BLaER1 (cell line): ENCODE results near the gene FLNB.

Source experiments
- H3K27ac ChIP-seq: shearing (Covaris generic); formaldehyde crosslinking; 2 replicates; pipeline ENCODE4 v1.8.1; 2022
- H3K27me3 ChIP-seq: shearing (Covaris generic); formaldehyde crosslinking; 2 replicates; pipeline ENCODE4 v1.8.1; 2022
- H3K36me3 ChIP-seq: shearing (Covaris generic); formaldehyde crosslinking; 2 replicates; pipeline ENCODE4 v1.8.1; 2022
- H3K4me1 ChIP-seq: shearing (Covaris generic); formaldehyde crosslinking; 2 replicates; pipeline ENCODE4 v1.8.1; 2022
- H3K4me2 ChIP-seq: shearing (Covaris generic); formaldehyde crosslinking; 2 replicates; pipeline ENCODE4 v1.8.1; 2022
- H3K4me3 ChIP-seq: shearing (Covaris generic); formaldehyde crosslinking; 2 replicates; pipeline ENCODE4 v1.8.1; 2022
- H3K9ac ChIP-seq: shearing (Covaris generic); formaldehyde crosslinking; 2 replicates; pipeline ENCODE4 v1.8.1; 2022
- H3K9me3 ChIP-seq: shearing (Covaris generic); formaldehyde crosslinking; 2 replicates; pipeline ENCODE4 v1.8.1; 2022
- H4K20me1 ChIP-seq: shearing (Covaris generic); formaldehyde crosslinking; 2 replicates; pipeline ENCODE4 v1.8.1; 2022
- Cebpa-rat ChIP-seq: shearing (Covaris generic); IDR thresholded peaks from 2 replicates; pipeline ENCODE4 v1.8.1; 2022

FLNB gene, protein sequence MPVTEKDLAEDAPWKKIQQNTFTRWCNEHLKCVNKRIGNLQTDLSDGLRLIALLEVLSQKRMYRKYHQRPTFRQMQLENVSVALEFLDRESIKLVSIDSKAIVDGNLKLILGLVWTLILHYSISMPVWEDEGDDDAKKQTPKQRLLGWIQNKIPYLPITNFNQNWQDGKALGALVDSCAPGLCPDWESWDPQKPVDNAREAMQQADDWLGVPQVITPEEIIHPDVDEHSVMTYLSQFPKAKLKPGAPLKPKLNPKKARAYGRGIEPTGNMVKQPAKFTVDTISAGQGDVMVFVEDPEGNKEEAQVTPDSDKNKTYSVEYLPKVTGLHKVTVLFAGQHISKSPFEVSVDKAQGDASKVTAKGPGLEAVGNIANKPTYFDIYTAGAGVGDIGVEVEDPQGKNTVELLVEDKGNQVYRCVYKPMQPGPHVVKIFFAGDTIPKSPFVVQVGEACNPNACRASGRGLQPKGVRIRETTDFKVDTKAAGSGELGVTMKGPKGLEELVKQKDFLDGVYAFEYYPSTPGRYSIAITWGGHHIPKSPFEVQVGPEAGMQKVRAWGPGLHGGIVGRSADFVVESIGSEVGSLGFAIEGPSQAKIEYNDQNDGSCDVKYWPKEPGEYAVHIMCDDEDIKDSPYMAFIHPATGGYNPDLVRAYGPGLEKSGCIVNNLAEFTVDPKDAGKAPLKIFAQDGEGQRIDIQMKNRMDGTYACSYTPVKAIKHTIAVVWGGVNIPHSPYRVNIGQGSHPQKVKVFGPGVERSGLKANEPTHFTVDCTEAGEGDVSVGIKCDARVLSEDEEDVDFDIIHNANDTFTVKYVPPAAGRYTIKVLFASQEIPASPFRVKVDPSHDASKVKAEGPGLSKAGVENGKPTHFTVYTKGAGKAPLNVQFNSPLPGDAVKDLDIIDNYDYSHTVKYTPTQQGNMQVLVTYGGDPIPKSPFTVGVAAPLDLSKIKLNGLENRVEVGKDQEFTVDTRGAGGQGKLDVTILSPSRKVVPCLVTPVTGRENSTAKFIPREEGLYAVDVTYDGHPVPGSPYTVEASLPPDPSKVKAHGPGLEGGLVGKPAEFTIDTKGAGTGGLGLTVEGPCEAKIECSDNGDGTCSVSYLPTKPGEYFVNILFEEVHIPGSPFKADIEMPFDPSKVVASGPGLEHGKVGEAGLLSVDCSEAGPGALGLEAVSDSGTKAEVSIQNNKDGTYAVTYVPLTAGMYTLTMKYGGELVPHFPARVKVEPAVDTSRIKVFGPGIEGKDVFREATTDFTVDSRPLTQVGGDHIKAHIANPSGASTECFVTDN (N-terminal part only)

DNA sequence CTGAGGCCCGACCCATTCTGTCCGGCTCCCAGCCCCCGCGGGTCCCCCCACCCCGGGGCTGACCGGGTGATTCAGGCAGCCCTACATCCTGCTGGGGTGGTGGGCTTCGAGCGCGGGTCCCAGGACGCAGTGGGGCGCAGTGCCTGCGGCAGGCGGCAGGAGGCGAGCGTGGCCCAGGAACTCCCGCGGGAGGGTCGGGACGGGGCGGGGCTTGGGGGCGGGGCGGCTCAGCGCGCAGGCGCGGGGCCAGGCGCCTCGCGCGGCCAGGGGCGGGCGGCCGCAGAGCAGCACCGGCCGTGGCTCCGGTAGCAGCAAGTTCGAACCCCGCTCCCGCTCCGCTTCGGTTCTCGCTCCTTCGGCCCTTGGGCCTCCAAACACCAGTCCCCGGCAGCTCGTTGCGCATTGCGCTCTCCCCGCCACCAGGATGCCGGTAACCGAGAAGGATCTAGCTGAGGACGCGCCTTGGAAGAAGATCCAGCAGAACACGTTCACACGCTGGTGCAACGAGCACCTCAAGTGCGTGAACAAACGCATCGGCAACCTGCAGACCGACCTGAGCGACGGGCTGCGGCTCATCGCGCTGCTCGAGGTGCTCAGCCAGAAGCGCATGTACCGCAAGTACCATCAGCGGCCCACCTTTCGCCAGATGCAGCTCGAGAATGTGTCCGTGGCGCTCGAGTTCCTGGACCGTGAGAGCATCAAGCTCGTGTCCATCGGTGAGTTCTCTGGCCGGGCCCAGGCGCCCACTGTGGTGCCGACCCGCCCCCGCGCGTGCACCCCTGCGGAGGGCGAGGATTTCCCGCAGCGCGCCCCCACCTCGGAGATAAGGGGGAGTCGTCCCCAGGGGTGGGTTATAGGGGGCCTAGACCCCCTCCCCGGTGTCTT is at the start of gene FLNB:
Gene FLNB (plus strand): TSS at position 282 of the 885 bp plus-strand sequence. CDS start 143 bp downstream, at position 425.
- H3K4me3 ChIP-seq, result peak within 1 kb of the TSS; percentile 82
- H3K4me1 ChIP-seq, result peaks cover 44% of the 10 kb centered on the region
- TF ChIP-seq Cebpa-rat, result no peak

GRCh38 chr3:57958642-57959422 is 49.4 kb upstream of the FLNB start:
- Histone ChIP-seq H3K27me3 (no peaks in the 10 kb centered on the region), H3K4me2 (peak overlapping the region; percentile 74), H3K9me3 (no peaks in the 10 kb centered on the region), H4K20me1 (no peaks in the 10 kb centered on the region), H3K27ac (peak overlapping the region; percentile 68; the same call in 1 of the 2 replicates), H3K4me3 (no peak overlapping the region), H3K9ac (no peak overlapping the region), H3K36me3 (no peaks in the 10 kb centered on the region), H3K4me1 (peaks cover 18% of the 10 kb centered on the region)
- TF ChIP-seq Cebpa-rat, result no peak

More for the DNA sequence above, at the start of gene FLNB:
- Histone ChIP-seq H3K9ac (peak within 1 kb of the TSS; percentile 82), H3K27ac (peak within 1 kb of the TSS; percentile 79), H3K36me3 (no peaks in the 10 kb centered on the region), H4K20me1 (peaks cover 46% of the 10 kb centered on the region), H3K9me3 (no peaks in the 10 kb centered on the region), H3K4me2 (peak within 1 kb of the TSS; percentile 97), H3K27me3 (no peaks in the 10 kb centered on the region)

- Histone ChIP-seq H3K27ac (peak overlapping the region; percentile 68; the same call in 1 of the 2 replicates), H3K9ac (no peak overlapping the region), H3K36me3 (no peaks in the 10 kb centered on the region), H3K4me3 (no peak overlapping the region), H3K4me2 (peak overlapping the region; percentile 74), H3K27me3 (no peaks in the 10 kb centered on the region), H4K20me1 (no peaks in the 10 kb centered on the region), H3K4me1 (peaks cover 18% of the 10 kb centered on the region), H3K9me3 (no peaks in the 10 kb centered on the region)
- no peak for TF ChIP-seq Cebpa-rat
Measured at GRCh38 chr3:57959423-57960173, 48.6 kb upstream of the FLNB start.

- no peaks in the 10 kb centered on the region for H3K36me3 ChIP-seq
- H3K4me3 ChIP-seq, result no peak overlapping the region
- H3K9ac ChIP-seq, result no peak overlapping the region
- H3K27ac ChIP-seq, result no peak overlapping the region
- TF ChIP-seq Cebpa-rat, result no peak
- H3K9me3 ChIP-seq, result no peaks in the 10 kb centered on the region
- H3K27me3 ChIP-seq, result no peaks in the 10 kb centered on the region
- peaks cover 18% of the 10 kb centered on the region for H3K4me1 ChIP-seq
- H3K4me2 ChIP-seq, result no peak overlapping the region
- H4K20me1 ChIP-seq, result no peaks in the 10 kb centered on the region
Measured at GRCh38 chr3:57960174-57960505, 48.1 kb upstream of the FLNB start.

DNA sequence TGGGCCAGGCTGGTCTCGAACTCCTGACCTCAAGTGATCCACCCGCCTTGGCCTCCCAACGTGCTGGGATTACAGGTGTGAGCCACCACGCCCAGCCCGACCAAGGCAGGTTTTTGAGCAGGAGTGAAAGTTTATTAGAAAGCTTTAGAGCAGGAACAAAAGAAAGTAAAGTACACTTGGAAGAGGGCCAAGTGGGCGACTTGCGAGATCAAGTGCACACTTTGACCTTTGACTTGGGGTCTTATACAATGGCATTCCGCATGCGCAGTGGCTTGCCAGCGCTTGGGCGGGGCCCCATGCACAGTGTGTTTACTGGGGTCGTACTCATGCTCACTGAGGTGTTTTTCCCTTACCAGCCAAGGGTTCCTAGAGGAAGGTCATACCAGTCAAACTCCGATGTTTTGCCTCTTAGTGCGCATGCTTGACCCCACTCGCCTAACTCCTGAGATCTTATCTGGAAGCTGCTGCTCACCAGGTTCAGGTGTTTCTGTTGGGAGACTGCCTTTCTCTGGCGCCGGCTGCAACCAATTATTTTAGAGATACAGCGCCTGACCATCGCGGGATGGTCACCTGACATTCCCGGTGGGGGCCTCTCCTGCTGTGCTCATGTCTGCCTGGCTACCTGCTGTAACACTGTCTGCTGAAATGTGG is 46.9 kb upstream of the FLNB start:
- Histone ChIP-seq H3K4me3 (no peak overlapping the region), H3K27ac (no peak overlapping the region), H3K9ac (no peak overlapping the region), H4K20me1 (no peaks in the 10 kb centered on the region), H3K36me3 (no peaks in the 10 kb centered on the region), H3K4me2 (no peak overlapping the region), H3K9me3 (no peaks in the 10 kb centered on the region), H3K4me1 (peaks cover 18% of the 10 kb centered on the region), H3K27me3 (no peaks in the 10 kb centered on the region)
- no peak for TF ChIP-seq Cebpa-rat

GRCh38 chr3:57961828-57962447 is 46.3 kb upstream of the FLNB start:
- Histone ChIP-seq H3K9ac (no peak overlapping the region), H3K4me1 (peaks cover 18% of the 10 kb centered on the region), H3K4me3 (no peak overlapping the region), H3K9me3 (no peaks in the 10 kb centered on the region), H4K20me1 (no peaks in the 10 kb centered on the region), H3K27ac (no peak overlapping the region), H3K27me3 (no peaks in the 10 kb centered on the region), H3K36me3 (no peaks in the 10 kb centered on the region), H3K4me2 (no peak overlapping the region)
- no peak for TF ChIP-seq Cebpa-rat

DNA sequence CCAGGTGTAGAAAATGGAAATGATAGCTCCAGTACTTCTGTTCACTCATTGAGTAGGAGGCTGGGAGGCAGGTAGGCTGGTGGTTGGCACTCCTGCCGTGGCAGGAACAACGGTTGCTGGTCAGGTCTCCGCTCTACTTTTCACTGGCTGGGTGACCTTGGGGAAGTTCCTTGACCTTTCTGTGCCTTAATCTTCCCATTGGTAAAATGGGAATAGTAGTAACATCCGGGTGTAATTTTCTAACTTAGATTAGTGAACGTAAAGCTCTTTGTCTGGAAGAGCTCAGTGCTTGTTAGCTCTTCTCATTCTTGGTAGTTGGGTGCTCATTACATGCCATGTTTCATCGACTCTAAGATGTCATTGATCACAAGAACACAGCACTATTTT is 45.8 kb upstream of the FLNB start:
- H3K4me3 ChIP-seq, result no peak overlapping the region
- H3K9ac ChIP-seq, result no peak overlapping the region
- peaks cover 20% of the 10 kb centered on the region for H3K4me1 ChIP-seq
- H3K4me2 ChIP-seq, result no peak overlapping the region
- TF ChIP-seq Cebpa-rat, result no peak
- H4K20me1 ChIP-seq, result no peaks in the 10 kb centered on the region
- no peaks in the 10 kb centered on the region for H3K9me3 ChIP-seq
- no peaks in the 10 kb centered on the region for H3K36me3 ChIP-seq
- no peaks in the 10 kb centered on the region for H3K27me3 ChIP-seq
- no peak overlapping the region for H3K27ac ChIP-seq
